AG04450 (cell line): Measurements from ENCODE around the gene C1QL4. TPM values are rescaled to one million over a fixed set of nuclear protein-coding genes. Genes with fewer than 3 reads are reported as not detected.
"Not testable (repeated sequence)": the region's sequence is repeated elsewhere in the genome, so short reads cannot be mapped to it uniquely, and the experiment has no call there.

Experiments
- CTCF ChIA-PET: fragments of 300-600, 350-600 bp; formaldehyde crosslinking; extraction: SDS; loops from one replicate; lab custom pipeline; 2022; ENCODE audit warnings: antibody characterized with exemption, inconsistent platforms; lab: Charles Lee
- POLR2A ChIA-PET: fragments of 350-600 bp; formaldehyde crosslinking; extraction: SDS; loops from one replicate; lab custom pipeline; 2021; ENCODE audit warnings: antibody characterized with exemption, inconsistent platforms; lab: Yijun Ruan, JAX
- DNase-seq: peaks from one replicate; pipeline ENCODE4 v3.0.0-alpha.2; 2011; ENCODE audit warnings: low read depth, low spot score
- H3K27ac ChIP-seq: one replicate; pipeline ENCODE4 v1.5.1; 2012; ENCODE audit warnings: low read depth, low read length, control low read depth
- H3K27me3 ChIP-seq: one replicate; pipeline ENCODE4 v1.6.0; 2012; ENCODE audit warnings: low read length; ENCODE audit not compliant: control insufficient read depth, insufficient read depth
- H3K4me3 ChIP-seq: 2 replicates; pipeline ENCODE4 v1.5.1; 2011; ENCODE audit warnings: mild to moderate bottlenecking, low read depth, low read length, control low read depth
- H3K9me3 ChIP-seq: 2 replicates; pipeline ENCODE4 v1.5.1; 2012; ENCODE audit warnings: low read length; ENCODE audit not compliant: control insufficient read depth, insufficient read depth
- CTCF ChIP-seq: IDR thresholded peaks from 2 replicates; pipeline ENCODE4 v1.5.1; 2011; ENCODE audit warnings: low read depth, low read length, control low read depth, inconsistent platforms
- polyA minus RNA-seq: library from RNA; depleted of rRNA, polyadenylated mRNA; stranded (reverse); fragments of >200 nt; gene quantifications from 2 replicates; pipeline ENCODE4 v1.2.3, GENCODE V29; 2011; rRNA and poly(A)+ RNA removed
- polyA plus RNA-seq: library from polyadenylated mRNA; depleted of rRNA; stranded (reverse); fragments of >200 nt; gene quantifications from 2 replicates; pipeline ENCODE4 v1.2.3, GENCODE V29; 2011; rRNA removed

C1QL4 gene
- 0.06 TPM in 1 of 2 replicates, not detected in the other for polyA plus RNA-seq
- polyA minus RNA-seq, result not detected in 2 replicates

GRCh38 chr12:49336645-49337584 lies at the start of gene C1QL4:
Gene C1QL4 (minus strand): TSS chr12:49337188. CDS start chr12:49336477, 711 bp downstream.
- peak; percentile 83 for TF ChIP-seq CTCF
- H3K4me3 ChIP-seq, result peak within 1 kb of the TSS; percentile 52
- POLR2A ChIA-PET, result interaction anchor here (1.0 kb wide), 1 partner anchor 11 kb away, joined by 4 read pairs; no protein-coding TSS in a partner anchor

GRCh38 chr12:49380184-49380583 lies 43.2 kb upstream of the C1QL4 start:
- POLR2A ChIA-PET, result interaction anchor here (0.6 kb wide), 1 partner anchor 49 kb away, joined by 3 read pairs; no protein-coding TSS in a partner anchor

More at GRCh38 chr12:49336645-49337584, at the start of gene C1QL4:
- Histone ChIP-seq H3K27me3 (peaks cover 72% of the 10 kb centered on the region), H3K9me3 (peaks cover 5% of the 10 kb centered on the region; the same call in 1 of the 2 replicates), H3K27ac (no peak within 1 kb of the TSS)
- no peak for DNase-seq
- CTCF ChIA-PET, result interaction anchor here (0.6 to 2.8 kb wide), 12 partner anchors 10 to 283 kb away, joined by 3 to 16 read pairs (median 4); partner anchors contain the start of genes DNAJC22 and TROAP

GRCh38 chr12:49377386-49377785 lies 40.4 kb upstream of the C1QL4 start:
- H3K4me3 ChIP-seq, result no peak overlapping the region
- no peak for TF ChIP-seq CTCF
- H3K27me3 ChIP-seq, result no peaks in the 10 kb centered on the region
- ChIA-PET POLR2A (no interaction called here), CTCF (interaction anchor here (1.8 kb wide), 1 partner anchor 18 kb away, joined by 5 read pairs; no protein-coding TSS in a partner anchor)
- H3K27ac ChIP-seq, result no peak overlapping the region
- H3K9me3 ChIP-seq, result no peaks in the 10 kb centered on the region
- DNase-seq, result no peak

More at GRCh38 chr12:49380184-49380583, 43.2 kb upstream of the C1QL4 start:
- H3K27ac ChIP-seq, H3K27me3 ChIP-seq, DNase-seq, H3K4me3 ChIP-seq, CTCF ChIA-PET, H3K9me3 ChIP-seq: not testable (repeated sequence)

- Histone ChIP-seq H3K9me3 (no peaks in the 10 kb centered on the region), H3K27me3 (no peaks in the 10 kb centered on the region), H3K27ac (no peak overlapping the region), H3K4me3 (no peak overlapping the region)
- ChIA-PET CTCF (interaction anchor here (0.5 to 1.2 kb wide), 2 partner anchors 10 to 17 kb away, joined by 3 to 5 read pairs; no protein-coding TSS in a partner anchor), POLR2A (interaction anchor here (0.6 to 1.6 kb wide), 2 partner anchors 9 to 110 kb away, joined by 3 to 12 read pairs; partner anchors contain the start of gene SPATS2)
- DNase-seq, result no peak
- TF ChIP-seq CTCF, result no peak
Measured at GRCh38 chr12:49375406-49375805, 38.4 kb upstream of the C1QL4 start.

- Histone ChIP-seq H3K9me3 (no peaks in the 10 kb centered on the region; the same call in 1 of the 2 replicates), H3K27ac (no peak overlapping the region), H3K27me3 (no peaks in the 10 kb centered on the region), H3K4me3 (no peak overlapping the region)
- no peak for DNase-seq
- ChIA-PET POLR2A (no interaction called here), CTCF (interaction anchor here (1.3 to 6.8 kb wide), 5 partner anchors 13 to 144 kb away, joined by 3 to 62 read pairs (median 10); no protein-coding TSS in a partner anchor)
- TF ChIP-seq CTCF, result no peak
Measured at GRCh38 chr12:49370539-49370938, 33.6 kb upstream of the C1QL4 start.
